ENCODE measurements around the gene GABRG3. TPM values are rescaled to one million over a fixed set of nuclear protein-coding genes. Genes with fewer than 3 reads are reported as not detected.

Gene GABRG3
- total and polyA plus RNA-seq, 2 experiments from 2014 or later: 0.10 to 1.4 TPM

- no peak for TF ChIP-seq ZNF462 (CRISPR knock-in tag; IDR thresholded peaks at IDR 0.05)
- TF ChIP-seq ZNF331 (CRISPR knock-in tag; IDR thresholded peaks at IDR 0.05; ENCODE audit: low read depth): no peak
- no peak for TF ChIP-seq CTCF (conservative IDR thresholded peaks at IDR 0.05; ENCODE audit: low read depth in 2 of 2)
- TF ChIP-seq NANOG (IDR thresholded peaks at IDR 0.05; ENCODE audit: borderline replicate concordance): no peak
- no peak for TF ChIP-seq ETS1 (IDR thresholded peaks at IDR 0.05)
- TF ChIP-seq POLR2AphosphoS5 (IDR thresholded peaks at IDR 0.05; ENCODE audit: low read depth): no peak
- no peak for TF ChIP-seq STAT1 (IDR thresholded peaks at IDR 0.05; ENCODE audit: unreplicated experiment)
- TF ChIP-seq EZH2phosphoT487 (IDR thresholded peaks at IDR 0.05; ENCODE audit: unreplicated experiment): no peak
Observed at GRCh38 chr15:27125185-27125584, 154.2 kb downstream of the GABRG3 start (continued).

Data from GM23338 (cell line).